K562 (cell line): ENCODE results near the gene NARF. TPM values are rescaled to one million over a fixed set of nuclear protein-coding genes. Genes with fewer than 3 reads are reported as not detected.

ENCODE experiments used
- ATAC-seq: fragments of 200-7000 bp; cut with Tn5 transposase; 3 replicates; pipeline ENCODE4 v1.9.1; 2020; ENCODE audit warnings: moderate library complexity
- BruUV-seq: library from RNA; stranded (reverse); fragments of 400-500 nt; replicated peaks from 2 replicates; lab custom pipeline; 2021; lab: Mats Ljungman, UMichigan
- CTCF ChIA-PET: fragments of 300-600 bp; formaldehyde crosslinking; extraction: SDS; loops from one replicate; lab custom pipeline; 2021; ENCODE audit warnings: low intra/inter-chr PET ratio; lab: Yijun Ruan, JAX
- POLR2A ChIA-PET: fragments of 300-600, 350-650 bp; sonication (Branson Sonifier 250); formaldehyde crosslinking; extraction: SDS; loops from one replicate; lab custom pipeline; 2021; ENCODE audit warnings: antibody characterized with exemption, inconsistent platforms; lab: Yijun Ruan, JAX
- DNase-seq, 4 experiments: peaks; one replicate each; pipeline versions ENCODE4 v3.0.0 to v3.0.0-alpha.2; 2011 to 2018; ENCODE audit warnings: low spot score in 3 of 4, mixed read lengths in 3 of 4; ENCODE audit errors: extremely low read depth in 1 of 4
- FAIRE-seq: peaks from 2 replicates; lab custom pipeline; 2011; peaks lifted over from hg19 to GRCh38; lab: Jason Lieb, UNC
- H2AFZ ChIP-seq: 2 replicates; pipeline ENCODE4 v1.6.0; 2011; ENCODE audit warnings: low read depth, low read length, control low read depth, inconsistent platforms
- H3K27ac ChIP-seq: fragments of 200-600 bp; 3 replicates; pipeline ENCODE4 v1.8.0; 2011; ENCODE audit warnings: low read depth, mild to moderate bottlenecking, control low read depth, inconsistent platforms, low read length, moderate library complexity, mixed read lengths; ENCODE audit errors: extremely low read depth
- H3K27me3 ChIP-seq, 2 experiments: fragments of 300-600 bp in 1 of 2; 2 replicates in 1 of 2; 3 replicates in 1 of 2; pipeline versions ENCODE4 v1.6.0 to v1.8.0; 2011; ENCODE audit warnings: inconsistent platforms in 2 of 2, low read length in 2 of 2, mild to moderate bottlenecking in 1 of 2, mixed read lengths in 1 of 2, moderate library complexity in 1 of 2; ENCODE audit not compliant: control insufficient read depth in 2 of 2, insufficient read depth in 2 of 2
- H3K36me3 ChIP-seq: fragments of 300-600 bp; 3 replicates; pipeline ENCODE4 v1.8.0; 2011; ENCODE audit warnings: mild to moderate bottlenecking, low read length, inconsistent platforms; ENCODE audit not compliant: control insufficient read depth, insufficient read depth
- H3K4me1 ChIP-seq, 2 experiments: fragments of 200-600 bp in 1 of 2; replicated peaks in 1 of 2; 2 replicates in 1 of 2; 3 replicates in 1 of 2; pipeline versions ENCODE4 v1.5.1 to v1.8.0; 2011; ENCODE audit warnings: inconsistent platforms in 2 of 2, low read length in 2 of 2, mild to moderate bottlenecking in 1 of 2, mixed read lengths in 1 of 2, moderate library complexity in 1 of 2; ENCODE audit not compliant: control insufficient read depth in 2 of 2, insufficient read depth in 2 of 2
- H3K4me2 ChIP-seq: 2 replicates; pipeline ENCODE4 v1.6.1; 2011; ENCODE audit warnings: low read length, control low read depth, inconsistent platforms, mixed read lengths; ENCODE audit not compliant: insufficient read depth
- H3K4me3 ChIP-seq: fragments of 200-600 bp; sonication (generic), shearing (Covaris generic); 2 replicates; pipeline ENCODE4 v1.5.1; 2016; ENCODE audit warnings: control low read depth, inconsistent platforms
- H3K79me2 ChIP-seq: fragments of 200-600 bp; 3 replicates; pipeline ENCODE4 v1.8.0; 2011; ENCODE audit warnings: low read length, inconsistent platforms; ENCODE audit not compliant: control insufficient read depth, insufficient read depth
- H3K9ac ChIP-seq, 2 experiments: 2 replicates each; pipeline versions ENCODE4 v1.6.0 to v1.6.1; 2011; ENCODE audit warnings: low read depth in 2 of 2, low read length in 2 of 2, control low read depth in 1 of 2, inconsistent platforms in 1 of 2, mild to moderate bottlenecking in 1 of 2, mixed read lengths in 1 of 2; ENCODE audit not compliant: insufficient read depth in 1 of 2
- H3K9me1 ChIP-seq: one replicate; pipeline ENCODE4 v1.6.0; 2011; ENCODE audit warnings: inconsistent platforms, mild to moderate bottlenecking, low read length, moderate library complexity; ENCODE audit not compliant: control insufficient read depth, insufficient read depth
- H3K9me3 ChIP-seq: replicated peaks from 2 replicates; pipeline ENCODE4 v1.5.1; 2011; ENCODE audit warnings: low read depth, low read length, inconsistent platforms; ENCODE audit not compliant: control insufficient read depth, insufficient read depth
- H4K20me1 ChIP-seq: replicated peaks from 2 replicates; pipeline ENCODE4 v1.6.1; 2011; ENCODE audit warnings: low read length, inconsistent platforms, mixed read lengths; ENCODE audit not compliant: control insufficient read depth, insufficient read depth
- ERF ChIP-seq: fragments of 450-650 bp; formaldehyde crosslinking; IDR thresholded peaks from 2 replicates; pipeline ENCODE4 v1.4.0; 2020; ENCODE audit warnings: mild to moderate bottlenecking, mixed read lengths
- ESRRA ChIP-seq: fragments of 450-650 bp; IDR thresholded peaks from 2 replicates; pipeline ENCODE4 v1.6.1; 2014; ENCODE audit warnings: low read depth, mild to moderate bottlenecking, moderate library complexity, borderline replicate concordance
- FOXP1 ChIP-seq: sonication (generic); formaldehyde crosslinking; IDR thresholded peaks from 2 replicates; pipeline ENCODE4 v1.8.0; 2022; ENCODE audit warnings: mild to moderate bottlenecking, missing genetic modification reagents
- GABPB2 ChIP-seq: fragments of 250-450 bp; sonication (Bioruptor Pico); conservative IDR thresholded peaks from 2 replicates; pipeline ENCODE4 v1.5.1; 2021; ENCODE audit warnings: mild to moderate bottlenecking
- PTTG1 ChIP-seq: fragments of 450-650 bp; IDR thresholded peaks from 2 replicates; pipeline ENCODE4 v1.6.1; 2016; ENCODE audit warnings: low read depth, mild to moderate bottlenecking, missing genetic modification characterization, missing compliant biosample characterization
- RFX1 ChIP-seq: fragments of 450-650 bp; IDR thresholded peaks from 2 replicates; pipeline ENCODE4 v1.6.1; 2016; ENCODE audit warnings: mild to moderate bottlenecking, moderate library complexity
- SAP30 ChIP-seq: fragments of 200-600 bp; sonication (generic); IDR thresholded peaks from 2 replicates; pipeline ENCODE4 v1.6.1; 2012; ENCODE audit warnings: borderline replicate concordance, low read depth, mild to moderate bottlenecking, moderate library complexity, low read length, control low read depth, inconsistent platforms; ENCODE audit not compliant: insufficient read depth, poor library complexity, severe bottlenecking
- SRSF7 ChIP-seq: fragments of 200-400 bp; formaldehyde crosslinking; optimal IDR thresholded peaks from 2 replicates; pipeline ENCODE3; 2017; ENCODE audit warnings: mild to moderate bottlenecking, low read depth, low read length
- WGBS: fragments of 100-300 bp; shearing (Covaris generic); methylation state at CpG from one replicate; pipeline ENCODE4 v1.1.6; 2016; ENCODE audit warnings: low coverage, mixed read lengths; ENCODE audit not compliant: insufficient coverage; ENCODE audit errors: missing lambda C conversion rate; 5-methylcytosine and 5-hydroxymethylcytosine counted together
- in situ Hi-C: fragments of 300-500 bp; cut with MboI; formaldehyde crosslinking; loops from 4 replicates; pipeline ENCODE4 v1.15.0; 2018; ENCODE audit warnings: inconsistent platforms, mixed read lengths
- intact Hi-C: fragments of 100-400 bp; cut with micrococcal nuclease; formaldehyde crosslinking; loops from 2 replicates; pipeline ENCODE4 v1.14.2; 2022
- polyA plus RNA-seq, 8 experiments: library from polyadenylated mRNA; depleted of rRNA in 4 of 8; stranded (reverse) in 5 of 8; unstranded in 3 of 8; fragments of >200 nt; fragmentation: Nextera tagmentation in 2 of 8; fragmentation: Illumina TruSeq in 1 of 8; extraction: Ambion mirVana in 2 of 8; extraction: Trizol in 1 of 8; gene quantifications; 2 replicates each; pipeline versions ENCODE4 v1.2.1 to v1.2.3, GENCODE V29; 2011 to 2014; ENCODE audit warnings: inconsistent platforms in 1 of 8, missing spikeins in 1 of 8
- total RNA-seq, 7 experiments: library from RNA; depleted of rRNA in 6 of 7; stranded (reverse); fragments of >200 nt in 6 of 7; fragmentation: Illumina TruSeq in 2 of 7; extraction: Trizol in 2 of 7; gene quantifications; 2 replicates each; pipeline versions ENCODE4 v1.2.1 to v1.2.3, GENCODE V29; 2011 to 2021; ENCODE audit warnings: low replicate concordance in 1 of 7

The NARF gene
- total and polyA plus RNA-seq, 9 of the 15 experiments (the other 6 are each of a cell fraction or from before 2014, with no cell fraction given): 60.4 to 423 (median 132) TPM

- in situ Hi-C loops (no loop called here), intact Hi-C loops (no loop called here)
- no peak for DNase-seq
- Histone ChIP-seq H3K79me2 (peaks cover 100% of the 10 kb centered on the region), H3K27me3 (no peaks in the 10 kb centered on the region), H3K27ac (no peak overlapping the region), H2AFZ (no peak overlapping the region), H3K4me1 (peaks cover 31 to 42% of the 10 kb centered on the region in 2 experiments), H3K4me3 (no peak overlapping the region), H3K9me1 (peaks cover 6% of the 10 kb centered on the region), H3K9ac (peak overlapping the region in 1 of 2 experiments; percentile 53; a peak in 1 of 4 replicates), H4K20me1 (peaks cover 65% of the 10 kb centered on the region), H3K9me3 (no peaks in the 10 kb centered on the region), H3K36me3 (peaks cover 43% of the 10 kb centered on the region), H3K4me2 (no peak overlapping the region)
- ATAC-seq: no peak
- CTCF ChIA-PET: no interaction called here
- TF ChIP-seq SRSF7: no peak
- no peak for TF ChIP-seq GABPB2 (CRISPR knock-in tag)
- peak; percentile 61 for TF ChIP-seq RFX1
- TF ChIP-seq ESRRA: no peak
- TF ChIP-seq ERF (CRISPR knock-in tag): no peak
- TF ChIP-seq PTTG1: no peak
- no peak for TF ChIP-seq FOXP1 (CRISPR knock-in tag)
- TF ChIP-seq SAP30: no peak
- no TSS peak for BruUV-seq
- no peak for FAIRE-seq
- POLR2A ChIA-PET: interaction anchor here (0.6 to 3.6 kb wide), 4 partner anchors 9 to 814 kb away, joined by 3 to 18 read pairs (median 4); partner anchors contain the start of gene FOXK2
- WGBS: 72% methylated on average over 15 of the region's 17 CpGs
Observed at GRCh38 chr17:82528484-82529265, 70.1 kb downstream of the NARF start.
